GM12878 (cell line): ENCODE results near the gene POLR2L. TPM values are rescaled to one million over a fixed set of nuclear protein-coding genes. Genes with fewer than 3 reads are reported as not detected.

ENCODE experiments used
- ATAC-seq: fragments of 200-7000 bp; cut with Tn5 transposase; 3 replicates; pipeline ENCODE4 v1.9.1; 2020; ENCODE audit warnings: mild to moderate bottlenecking, moderate library complexity
- BruUV-seq: library from RNA; stranded (reverse); fragments of 400-500 nt; replicated peaks from 2 replicates; lab custom pipeline; 2021; lab: Mats Ljungman, UMichigan
- CTCF ChIA-PET: fragments of 300-600 bp; sonication (Branson Sonifier 250); formaldehyde crosslinking; extraction: SDS; loops from one replicate; lab custom pipeline; 2021; ENCODE audit warnings: inconsistent platforms; lab: Yijun Ruan, JAX
- POLR2A ChIA-PET: fragments of 350-600 bp; formaldehyde crosslinking; extraction: SDS; loops from one replicate; lab custom pipeline; 2021; ENCODE audit warnings: inconsistent platforms; lab: Charles Lee
- RAD21 ChIA-PET: fragments of 300-600 bp; sonication (Branson Sonifier 250); formaldehyde crosslinking; loops from one replicate; lab custom pipeline; 2023; ENCODE audit warnings: antibody characterized with exemption; ENCODE audit not compliant: unreplicated experiment; lab: Charles Lee
- SMC1A ChIA-PET: fragments of 300-600 bp; sonication (Branson Sonifier 250); formaldehyde crosslinking; loops from one replicate; lab custom pipeline; 2023; ENCODE audit not compliant: unreplicated experiment, uncharacterized antibody; lab: Charles Lee
- DNase-seq: peaks from one replicate; pipeline ENCODE4 v3.0.0-alpha.2; 2011; ENCODE audit warnings: low read depth, low spot score
- FAIRE-seq: peaks from 3 replicates; lab custom pipeline; 2011; peaks lifted over from hg19 to GRCh38; lab: Jason Lieb, UNC
- H2AFZ ChIP-seq: 2 replicates; pipeline ENCODE4 v1.6.0; 2011; ENCODE audit warnings: low read depth, low read length, control low read depth; ENCODE audit not compliant: control insufficient read depth
- H3K27ac ChIP-seq: 2 replicates; pipeline ENCODE4 v1.5.1; 2011; ENCODE audit warnings: control low read depth; ENCODE audit not compliant: control insufficient read depth, insufficient read depth
- H3K27me3 ChIP-seq, 2 experiments: replicated peaks in 1 of 2; 2 replicates each; pipeline versions ENCODE4 v1.6.0 to v1.6.1; 2011; ENCODE audit warnings: low read length in 1 of 2; ENCODE audit not compliant: control insufficient read depth in 2 of 2, insufficient read depth in 2 of 2
- H3K36me3 ChIP-seq, 2 experiments: 2 replicates each; pipeline ENCODE4 v1.5.1; 2011; ENCODE audit warnings: low read length in 1 of 2; ENCODE audit not compliant: control insufficient read depth in 2 of 2, insufficient read depth in 2 of 2
- H3K4me1 ChIP-seq: 2 replicates; pipeline ENCODE4 v1.6.1; 2011; ENCODE audit warnings: mild to moderate bottlenecking, low read length, moderate library complexity, mixed read lengths; ENCODE audit not compliant: control insufficient read depth, insufficient read depth
- H3K4me2 ChIP-seq: 2 replicates; pipeline ENCODE4 v1.6.0; 2011; ENCODE audit warnings: control low read depth; ENCODE audit not compliant: control insufficient read depth, insufficient read depth
- H3K4me3 ChIP-seq: fragments of 200-600 bp; sonication (generic); 2 replicates; pipeline ENCODE4 v1.5.1; 2016
- H3K79me2 ChIP-seq: 2 replicates; pipeline ENCODE4 v1.6.0; 2011; ENCODE audit warnings: low read length; ENCODE audit not compliant: control insufficient read depth, insufficient read depth
- H3K9ac ChIP-seq: 2 replicates; pipeline ENCODE4 v1.8.0; 2011; ENCODE audit warnings: low read length, control low read depth, mixed read lengths; ENCODE audit not compliant: control insufficient read depth, insufficient read depth
- H3K9me3 ChIP-seq: replicated peaks from 3 replicates; pipeline ENCODE4 v1.5.1; 2011; ENCODE audit warnings: mild to moderate bottlenecking, low read length; ENCODE audit not compliant: control insufficient read depth, insufficient read depth
- H4K20me1 ChIP-seq: 2 replicates; pipeline ENCODE4 v1.6.0; 2011; ENCODE audit not compliant: control insufficient read depth, insufficient read depth
- MTA3 ChIP-seq: IDR thresholded peaks from 2 replicates; pipeline ENCODE4 v1.6.1; 2012; ENCODE audit warnings: low read length, inconsistent platforms, borderline replicate concordance
- PML ChIP-seq: IDR thresholded peaks from 2 replicates; pipeline ENCODE4 v1.6.1; 2012; ENCODE audit warnings: low read length, inconsistent platforms
- YBX1 ChIP-seq: fragments of 450-650 bp; IDR thresholded peaks from 2 replicates; pipeline ENCODE4 v1.6.1; 2016; ENCODE audit warnings: antibody characterized with exemption
- WGBS: methylation state at CpG from one replicate; pipeline ENCODE4 v1.1.6; 2016; ENCODE audit warnings: low lambda C conversion rate; ENCODE audit not compliant: insufficient replicate concordance, insufficient coverage; ENCODE audit errors: missing lambda C conversion rate; 5-methylcytosine and 5-hydroxymethylcytosine counted together
- in situ Hi-C: fragments of 300-500 bp; cut with MboI; formaldehyde crosslinking; loops from 9 replicates; pipeline ENCODE4 v1.14.3; 2018; ENCODE audit warnings: mixed read lengths
- intact Hi-C: fragments of 100-400 bp; cut with micrococcal nuclease; formaldehyde crosslinking; loops from one replicate; pipeline ENCODE4 v1.14.2; 2022; ENCODE audit not compliant: unreplicated experiment
- polyA plus RNA-seq, 11 experiments: library from polyadenylated mRNA; depleted of rRNA in 4 of 11; unstranded in 6 of 11; stranded (reverse) in 5 of 11; fragments of >200 nt; fragmentation: Nextera tagmentation in 4 of 11; fragmentation: Illumina TruSeq in 1 of 11; extraction: Ambion mirVana in 4 of 11; extraction: Trizol in 1 of 11; gene quantifications; 1 replicate in 1 of 11; 2 replicates in 10 of 11; pipeline versions ENCODE4 v1.2.1 to v1.2.3, GENCODE V29; 2011 to 2016; ENCODE audit warnings: inconsistent platforms in 2 of 11, missing spikeins in 2 of 11, low read depth in 1 of 11
- total RNA-seq, 4 experiments: library from RNA; depleted of rRNA in 3 of 4; stranded (reverse); fragments of >200 nt in 3 of 4; fragmentation: Illumina TruSeq in 1 of 4; extraction: Trizol in 1 of 4; gene quantifications; 2 replicates each; pipeline versions ENCODE4 v1.2.1 to v1.2.3, GENCODE V29; 2013 to 2021
- TF ChIP-seq, protein P1 (sequence below): IDR thresholded peaks from 2 replicates; pipeline ENCODE4 v1.6.1; 2011; ENCODE audit warnings: low read depth, low read length, improper control_type of control experiment, borderline replicate concordance
- TF ChIP-seq, protein P2 (sequence below): fragments of 150-350 bp; IDR thresholded peaks from 2 replicates; pipeline ENCODE4 v1.6.1; 2014; ENCODE audit warnings: mild to moderate bottlenecking, low read depth, low read length

The POLR2L gene
- total and polyA plus RNA-seq, 10 of the 15 experiments (the other 5 are each of a cell fraction or from before 2014, with no cell fraction given) = 23.1 to 497 (median 125) TPM

GRCh38 chr11:802693-803466, 39.4 kb downstream of the POLR2L start:
- TF ChIP-seq YBX1 (no peak), PML (no peak)
- TF ChIP-seq, all 136 proteins: peak for 0
- H3K9me3 ChIP-seq = no peaks in the 10 kb centered on the region
- H3K4me3 ChIP-seq = no peak overlapping the region
- WGBS = 93% methylated on average over 28 of the region's 28 CpGs
- ATAC-seq (no peak), DNase-seq (no peak), FAIRE-seq (no peak)
- BruUV-seq = no TSS peak
- no peak overlapping the region for H3K27ac ChIP-seq
- CTCF ChIA-PET = no interaction called here
- POLR2A ChIA-PET = interaction anchor here (2.7 kb wide), 1 partner anchor 17 kb away, joined by 9 read pairs; the partner anchor contains the start of gene PNPLA2
- no peaks in the 10 kb centered on the region for H4K20me1 ChIP-seq
- in situ Hi-C loops (loop anchor here (25.0 kb wide), 1 partner anchor 1584 kb away; the partner anchor contains the start of gene CD81), intact Hi-C loops (no loop called here)
- H3K27me3 ChIP-seq = no peaks in the 10 kb centered on the region
- peaks cover 12% of the 10 kb centered on the region for H3K4me1 ChIP-seq
- peaks cover 12% of the 10 kb centered on the region for H3K79me2 ChIP-seq
- no peak overlapping the region for H3K9ac ChIP-seq
- RAD21 ChIA-PET = no interaction called here
- peak overlapping the region; percentile 95; the same call in 1 of the 2 replicates for H3K4me2 ChIP-seq
- SMC1A ChIA-PET = no interaction called here
- H3K36me3 ChIP-seq = peaks cover 0 to 10% of the 10 kb centered on the region in 2 experiments; a peak in 2 of 4 replicates
- H2AFZ ChIP-seq = no peak overlapping the region

GRCh38 chr11:802018-802617, 40.2 kb downstream of the POLR2L start:
- SMC1A ChIA-PET = no interaction called here
- no peak overlapping the region for H3K9ac ChIP-seq
- H3K36me3 ChIP-seq = peaks cover 0 to 10% of the 10 kb centered on the region in 2 experiments; a peak in 2 of 4 replicates
- 96% methylated on average over 15 of the region's 21 CpGs for WGBS
- RAD21 ChIA-PET = no interaction called here
- DNase-seq (no peak), ATAC-seq (no peak), FAIRE-seq (no peak)
- H3K4me2 ChIP-seq = no peak overlapping the region
- H3K4me3 ChIP-seq = no peak overlapping the region
- H3K4me1 ChIP-seq = peaks cover 12% of the 10 kb centered on the region
- H3K27me3 ChIP-seq = no peaks in the 10 kb centered on the region
- peaks cover 18% of the 10 kb centered on the region for H3K79me2 ChIP-seq
- POLR2A ChIA-PET = interaction anchor here (2.7 kb wide), 1 partner anchor 17 kb away, joined by 9 read pairs; the partner anchor contains the start of gene PNPLA2
- no peaks in the 10 kb centered on the region for H4K20me1 ChIP-seq
- no TSS peak for BruUV-seq
- H3K27ac ChIP-seq = no peak overlapping the region
- intact Hi-C loops = no loop called here
- no peaks in the 10 kb centered on the region for H3K9me3 ChIP-seq
- TF ChIP-seq, protein P1, sequence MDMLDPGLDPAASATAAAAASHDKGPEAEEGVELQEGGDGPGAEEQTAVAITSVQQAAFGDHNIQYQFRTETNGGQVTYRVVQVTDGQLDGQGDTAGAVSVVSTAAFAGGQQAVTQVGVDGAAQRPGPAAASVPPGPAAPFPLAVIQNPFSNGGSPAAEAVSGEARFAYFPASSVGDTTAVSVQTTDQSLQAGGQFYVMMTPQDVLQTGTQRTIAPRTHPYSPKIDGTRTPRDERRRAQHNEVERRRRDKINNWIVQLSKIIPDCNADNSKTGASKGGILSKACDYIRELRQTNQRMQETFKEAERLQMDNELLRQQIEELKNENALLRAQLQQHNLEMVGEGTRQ = no peak
- TF ChIP-seq, protein P2, sequence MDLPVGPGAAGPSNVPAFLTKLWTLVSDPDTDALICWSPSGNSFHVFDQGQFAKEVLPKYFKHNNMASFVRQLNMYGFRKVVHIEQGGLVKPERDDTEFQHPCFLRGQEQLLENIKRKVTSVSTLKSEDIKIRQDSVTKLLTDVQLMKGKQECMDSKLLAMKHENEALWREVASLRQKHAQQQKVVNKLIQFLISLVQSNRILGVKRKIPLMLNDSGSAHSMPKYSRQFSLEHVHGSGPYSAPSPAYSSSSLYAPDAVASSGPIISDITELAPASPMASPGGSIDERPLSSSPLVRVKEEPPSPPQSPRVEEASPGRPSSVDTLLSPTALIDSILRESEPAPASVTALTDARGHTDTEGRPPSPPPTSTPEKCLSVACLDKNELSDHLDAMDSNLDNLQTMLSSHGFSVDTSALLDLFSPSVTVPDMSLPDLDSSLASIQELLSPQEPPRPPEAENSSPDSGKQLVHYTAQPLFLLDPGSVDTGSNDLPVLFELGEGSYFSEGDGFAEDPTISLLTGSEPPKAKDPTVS = no peak
- no peak for TF ChIP-seq MTA3
- CTCF ChIA-PET = no interaction called here
- H2AFZ ChIP-seq = no peak overlapping the region
- in situ Hi-C loops = loop anchor here (25.0 kb wide), 1 partner anchor 1585 kb away; the partner anchor contains the start of gene CD81
